ENCODE data around the gene COL8A1. TPM values are rescaled to one million over a fixed set of nuclear protein-coding genes. Genes with fewer than 3 reads are reported as not detected.

The COL8A1 gene
- total RNA-seq, 4 donors from 2014 or later, result 10.1 to 14.1 (median 11.5) TPM

DNA sequence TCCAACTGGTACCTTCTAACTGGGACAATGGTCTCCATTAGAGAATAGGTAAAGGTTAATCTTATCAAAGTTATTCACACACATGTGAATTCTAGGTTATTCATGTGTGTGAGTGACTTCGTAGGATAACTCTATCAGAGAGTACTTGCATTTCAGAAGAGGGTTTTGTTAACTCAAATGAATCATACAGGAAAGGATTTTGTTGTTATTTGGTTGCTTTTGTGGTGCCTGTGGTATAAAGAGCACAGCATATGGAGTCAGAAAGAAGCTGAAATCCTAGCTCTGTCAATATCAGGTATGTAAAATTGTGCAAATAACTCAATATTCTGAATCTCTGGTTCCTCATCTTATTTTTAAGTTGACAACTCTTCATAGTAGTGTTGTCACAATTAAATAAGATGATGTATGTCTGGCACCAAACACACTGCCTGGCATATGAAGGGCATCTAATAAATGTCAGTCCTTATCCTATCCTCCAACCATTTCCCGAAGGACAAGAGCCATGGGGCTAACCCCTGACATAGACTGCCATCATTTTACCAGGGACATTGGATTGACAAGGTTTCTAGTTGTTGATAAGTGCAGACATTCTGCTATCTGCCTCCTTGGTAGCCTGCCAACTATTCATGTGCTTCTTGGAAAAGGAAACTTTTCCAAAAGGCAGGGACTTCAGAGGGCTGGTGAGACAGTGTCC is 130.6 kb downstream of the COL8A1 start:
- TF ChIP-seq, protein P1, sequence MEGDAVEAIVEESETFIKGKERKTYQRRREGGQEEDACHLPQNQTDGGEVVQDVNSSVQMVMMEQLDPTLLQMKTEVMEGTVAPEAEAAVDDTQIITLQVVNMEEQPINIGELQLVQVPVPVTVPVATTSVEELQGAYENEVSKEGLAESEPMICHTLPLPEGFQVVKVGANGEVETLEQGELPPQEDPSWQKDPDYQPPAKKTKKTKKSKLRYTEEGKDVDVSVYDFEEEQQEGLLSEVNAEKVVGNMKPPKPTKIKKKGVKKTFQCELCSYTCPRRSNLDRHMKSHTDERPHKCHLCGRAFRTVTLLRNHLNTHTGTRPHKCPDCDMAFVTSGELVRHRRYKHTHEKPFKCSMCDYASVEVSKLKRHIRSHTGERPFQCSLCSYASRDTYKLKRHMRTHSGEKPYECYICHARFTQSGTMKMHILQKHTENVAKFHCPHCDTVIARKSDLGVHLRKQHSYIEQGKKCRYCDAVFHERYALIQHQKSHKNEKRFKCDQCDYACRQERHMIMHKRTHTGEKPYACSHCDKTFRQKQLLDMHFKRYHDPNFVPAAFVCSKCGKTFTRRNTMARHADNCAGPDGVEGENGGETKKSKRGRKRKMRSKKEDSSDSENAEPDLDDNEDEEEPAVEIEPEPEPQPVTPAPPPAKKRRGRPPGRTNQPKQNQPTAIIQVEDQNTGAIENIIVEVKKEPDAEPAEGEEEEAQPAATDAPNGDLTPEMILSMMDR (IDR thresholded peaks at IDR 0.05; ENCODE audit: low read depth), result no peak

- TF ChIP-seq, protein P1 (IDR thresholded peaks at IDR 0.05; ENCODE audit: low read depth), result no peak
Measured at GRCh38 chr3:99772171-99772570, 133.8 kb downstream of the COL8A1 start.

DNA sequence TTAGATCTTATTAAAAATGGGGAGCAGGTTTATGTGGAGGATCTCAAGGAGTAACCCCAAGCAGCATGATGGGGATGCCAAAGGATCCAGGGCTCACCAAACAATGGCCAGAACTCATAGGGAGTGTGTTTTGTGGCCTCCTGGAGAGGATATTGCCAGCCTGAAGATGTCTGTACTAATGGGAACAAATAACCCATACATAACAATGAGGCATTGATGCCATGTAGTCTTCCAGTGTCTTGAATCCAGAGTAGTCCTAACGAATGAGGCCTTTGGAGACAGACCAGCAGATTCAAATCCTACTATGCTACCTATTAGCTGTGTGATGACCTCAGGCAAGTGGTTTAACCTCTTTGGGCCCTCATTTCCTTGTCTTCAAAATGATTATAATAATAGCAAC is 134.3 kb downstream of the COL8A1 start:
- TF ChIP-seq, protein P1 (IDR thresholded peaks at IDR 0.05; ENCODE audit: low read depth), result no peak

DNA sequence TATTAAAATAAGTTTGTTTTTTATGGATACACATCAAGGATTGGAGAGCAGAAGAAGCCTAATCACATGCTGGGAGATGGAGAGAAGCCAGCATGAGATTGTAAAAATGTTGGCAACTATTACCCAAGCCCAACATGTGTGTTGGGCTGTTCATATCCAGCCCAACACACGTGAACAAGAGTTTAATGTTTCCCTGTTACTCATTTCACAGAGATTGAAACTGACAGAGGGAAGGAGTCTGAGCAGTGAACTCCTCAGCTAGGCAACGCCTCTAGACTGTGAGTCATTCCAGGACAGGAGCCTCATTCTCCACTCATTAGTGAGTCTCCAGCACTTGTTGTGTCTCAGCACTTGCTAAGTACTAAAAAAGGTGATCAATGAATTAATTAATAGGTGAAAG is 136.1 kb downstream of the COL8A1 start:
- TF ChIP-seq, protein P1 (IDR thresholded peaks at IDR 0.05; ENCODE audit: low read depth), result no peak

DNA sequence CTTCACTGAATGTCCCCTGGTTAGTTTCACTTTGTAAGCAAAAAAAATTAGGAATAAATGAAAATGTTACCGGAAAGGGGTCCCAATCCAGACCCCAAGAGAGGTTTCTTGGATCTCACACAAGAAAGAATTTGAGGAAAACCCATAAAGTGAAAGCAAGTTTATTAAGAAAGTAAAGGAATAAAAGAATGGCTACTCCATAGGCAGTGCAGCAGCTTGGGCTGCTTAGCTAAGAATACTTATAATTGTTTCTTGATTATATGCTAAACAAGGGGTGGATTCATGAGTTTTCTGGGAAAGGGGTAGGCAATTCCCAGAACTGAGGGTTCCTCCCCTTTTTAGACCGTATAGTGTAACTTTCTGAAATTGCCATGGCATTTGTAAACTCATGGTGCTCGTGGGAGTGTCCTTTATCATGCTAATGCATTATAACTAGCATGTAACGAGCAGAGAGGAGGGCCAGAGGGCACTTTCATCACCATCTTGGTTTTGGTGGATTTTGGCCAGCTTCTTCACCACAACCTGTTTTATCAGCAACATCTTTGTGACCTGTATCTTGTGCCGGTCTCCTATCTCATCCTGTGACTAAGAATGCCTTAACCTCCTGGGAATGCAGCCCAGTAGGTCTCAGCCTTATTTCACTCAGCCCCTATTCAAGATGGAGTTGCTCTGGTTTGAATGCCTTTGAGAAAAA is 138.3 kb downstream of the COL8A1 start:
- TF ChIP-seq, protein P1 (IDR thresholded peaks at IDR 0.05; ENCODE audit: low read depth), result no peak

DNA sequence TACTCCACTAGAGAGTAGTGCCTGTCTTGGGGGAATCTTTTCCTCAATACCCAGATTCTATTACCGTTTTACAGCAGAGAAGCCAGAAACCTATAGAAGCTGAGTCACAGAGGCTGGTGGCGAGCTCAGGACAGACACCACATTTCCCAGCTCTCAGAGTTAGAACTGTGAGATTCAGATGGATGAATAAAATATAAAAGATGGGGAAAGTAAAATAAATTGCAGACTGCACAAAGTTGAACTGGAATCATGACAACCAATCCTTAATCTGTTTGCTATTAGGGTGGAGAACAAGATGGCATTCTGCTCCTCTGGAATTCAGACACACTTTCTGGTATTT is 138.8 kb downstream of the COL8A1 start:
- TF ChIP-seq, protein P1 (IDR thresholded peaks at IDR 0.05; ENCODE audit: low read depth), result no peak

- TF ChIP-seq, protein P1 (IDR thresholded peaks at IDR 0.05; ENCODE audit: low read depth), result no peak
Measured at GRCh38 chr3:99777708-99778107, 139.3 kb downstream of the COL8A1 start.

Measured in subcutaneous adipose tissue (tissue), 4 donors.